ENCODE data around the gene GPANK1. TPM values are rescaled to one million over a fixed set of nuclear protein-coding genes. Genes with fewer than 3 reads are reported as not detected.

The GPANK1 gene
- total and polyA plus RNA-seq, 9 of the 15 experiments (the other 6 are each of a cell fraction or from before 2014, with no cell fraction given): 32.2 to 111 (median 46.3) TPM

GRCh38 chr6:31660381-31661261 is 4.2 kb downstream of the GPANK1 start, which contains the start of gene C6orf47 (continued):
- TF ChIP-seq HNRNPL (IDR thresholded peaks at IDR 0.05; ENCODE audit: low read depth, low read length): no peak
- TF ChIP-seq SP2 (IDR thresholded peaks at IDR 0.05; ENCODE audit: extremely low read depth, low read depth, low read length, poor library complexity, severe bottlenecking): no peak
- TF ChIP-seq TGIF2 (CRISPR knock-in tag; IDR thresholded peaks at IDR 0.05): peak; percentile 80; the same call in 1 of the 2 replicates
- peak; percentile 4; the same call in 1 of the 2 replicates for TF ChIP-seq ZNF324 (CRISPR knock-in tag; IDR thresholded peaks at IDR 0.05)
- TF ChIP-seq E2F5 (CRISPR knock-in tag; IDR thresholded peaks at IDR 0.05): no peak
- peak; percentile 5 to 28; a peak in 3 of 4 replicates for TF ChIP-seq RAD21 (CRISPR knock-in tag; conservative IDR thresholded peaks at IDR 0.05 in 1 of 2, IDR thresholded peaks at IDR 0.05 in 1 of 2)
- TF ChIP-seq DMBX1 (CRISPR knock-in tag; IDR thresholded peaks at IDR 0.05; ENCODE audit: borderline replicate concordance): no peak
- no peak for TF ChIP-seq ZNF407 (IDR thresholded peaks at IDR 0.05; ENCODE audit: low read depth)
- no peak for TF ChIP-seq MCM3 (IDR thresholded peaks at IDR 0.05)
- 0 out of 2 replicates have a peak, but pooled peaks have one; percentile 10 for TF ChIP-seq ZEB2 (IDR thresholded peaks at IDR 0.05)
- TF ChIP-seq KDM5B (IDR thresholded peaks at IDR 0.05; ENCODE audit: insufficient replicate concordance, low read depth, low read length): peak; percentile 99
